ENCODE data around the gene TPCN2.

- TF ChIP-seq CTCF (IDR thresholded peaks at IDR 0.05; ENCODE audit: borderline replicate concordance, extremely low read depth, low read length, poor library complexity, severe bottlenecking) (no peak), EZH2 (IDR thresholded peaks at IDR 0.05; ENCODE audit: borderline replicate concordance, low read depth, low read length, severe bottlenecking) (no peak)
Observed at GRCh38 chr11:69094915-69095290, 46.2 kb downstream of the TPCN2 start.

Data from DND-41 (cell line).